Thyroid gland (tissue), 4 donors: ENCODE measurements around the gene UBC. TPM values are rescaled to one million over a fixed set of nuclear protein-coding genes. Genes with fewer than 3 reads are reported as not detected.
A peak's percentile ranks its signal among the peaks of the same experiment; 100 is the strongest.
"Not testable (repeated sequence)": the region's sequence is repeated elsewhere in the genome, so short reads cannot be mapped to it uniquely, and the experiment has no call there.

ENCODE experiments used
- DNase-seq, 2 donors: peaks; one replicate each; pipeline ENCODE4 v3.0.0-alpha.2; 2019
- H3K27ac ChIP-seq, 3 donors: fragments of 200-600 bp; sonication (generic); 1 replicate in 2 of 3; 2 replicates in 1 of 3; pipeline ENCODE4 v1.5.1; 2016 to 2019; ENCODE audit warnings: mild to moderate bottlenecking in 1 of 3, moderate library complexity in 1 of 3
- H3K27me3 ChIP-seq: fragments of 200-600 bp; sonication (generic); one replicate; pipeline ENCODE4 v1.5.1; 2019
- H3K36me3 ChIP-seq, 2 donors: fragments of 200-600 bp; sonication (generic); one replicate each; pipeline ENCODE4 v1.5.1; 2016 to 2019
- H3K4me1 ChIP-seq, 2 donors: fragments of 200-600 bp; sonication (generic); one replicate each; pipeline ENCODE4 v1.5.1; 2017 to 2019
- H3K4me3 ChIP-seq, 3 donors: fragments of 200-600 bp; sonication (generic); replicated peaks in 1 of 3; 1 replicate in 2 of 3; 2 replicates in 1 of 3; pipeline ENCODE4 v1.5.1; 2016; ENCODE audit warnings: mild to moderate bottlenecking in 1 of 3
- H3K9me3 ChIP-seq: fragments of 200-600 bp; sonication (generic); one replicate; pipeline ENCODE4 v1.5.1; 2017
- POLR2A ChIP-seq, 2 donors: fragments of 450-650 bp; IDR thresholded peaks; one replicate each; pipeline ENCODE4 v1.6.1; 2017; ENCODE audit warnings: antibody characterized with exemption in 2 of 2, mild to moderate bottlenecking in 2 of 2, moderate library complexity in 1 of 2
- WGBS, 2 donors: methylation state at CpG; one replicate each; pipeline ENCODE4 v1.1.5; 2017; 5-methylcytosine and 5-hydroxymethylcytosine counted together
- intact Hi-C: fragments of 100-400 bp; cut with DNase I; formaldehyde crosslinking; loops from one replicate; pipeline ENCODE4 v1.15.1; 2023
- total RNA-seq, 4 donors: library from RNA; depleted of rRNA; stranded (reverse); fragments of >200 nt; gene quantifications; one replicate each; pipeline ENCODE4 v1.2.3, GENCODE V29; 2016
- TF ChIP-seq, protein P1 (sequence below), 6 experiments: fragments of 200-600 bp in 3 of 6; fragments of 450-650 bp in 3 of 6; sonication (generic) in 3 of 6; IDR thresholded peaks; one replicate each; pipeline ENCODE4 v1.5.1; 2016 to 2019; ENCODE audit warnings: antibody characterized with exemption in 6 of 6, mild to moderate bottlenecking in 2 of 6, inconsistent platforms in 1 of 6, moderate library complexity in 1 of 6

The UBC gene
- total RNA-seq, 4 donors from 2014 or later, result 907 to 1,424 (median 1,000) TPM

GRCh38 chr12:124902916-124903315 is 11.5 kb downstream of the UBC start:
- H3K4me3 ChIP-seq, result no peak overlapping the region
- no peaks in the 10 kb centered on the region for H3K36me3 ChIP-seq
- DNase-seq, result no peak
- intact Hi-C loops, result no loop called here
- H3K4me1 ChIP-seq, result peaks cover 0 to 27% of the 10 kb centered on the region in 2 donors
- no peaks in the 10 kb centered on the region for H3K27me3 ChIP-seq
- WGBS, 2 donors, result 92 to 98% methylated on average over 6 of the region's 6 CpGs
- H3K9me3 ChIP-seq, result no peaks in the 10 kb centered on the region
- no peak for TF ChIP-seq POLR2A (IDR thresholded peaks at IDR 0.05)
- TF ChIP-seq, protein P1, sequence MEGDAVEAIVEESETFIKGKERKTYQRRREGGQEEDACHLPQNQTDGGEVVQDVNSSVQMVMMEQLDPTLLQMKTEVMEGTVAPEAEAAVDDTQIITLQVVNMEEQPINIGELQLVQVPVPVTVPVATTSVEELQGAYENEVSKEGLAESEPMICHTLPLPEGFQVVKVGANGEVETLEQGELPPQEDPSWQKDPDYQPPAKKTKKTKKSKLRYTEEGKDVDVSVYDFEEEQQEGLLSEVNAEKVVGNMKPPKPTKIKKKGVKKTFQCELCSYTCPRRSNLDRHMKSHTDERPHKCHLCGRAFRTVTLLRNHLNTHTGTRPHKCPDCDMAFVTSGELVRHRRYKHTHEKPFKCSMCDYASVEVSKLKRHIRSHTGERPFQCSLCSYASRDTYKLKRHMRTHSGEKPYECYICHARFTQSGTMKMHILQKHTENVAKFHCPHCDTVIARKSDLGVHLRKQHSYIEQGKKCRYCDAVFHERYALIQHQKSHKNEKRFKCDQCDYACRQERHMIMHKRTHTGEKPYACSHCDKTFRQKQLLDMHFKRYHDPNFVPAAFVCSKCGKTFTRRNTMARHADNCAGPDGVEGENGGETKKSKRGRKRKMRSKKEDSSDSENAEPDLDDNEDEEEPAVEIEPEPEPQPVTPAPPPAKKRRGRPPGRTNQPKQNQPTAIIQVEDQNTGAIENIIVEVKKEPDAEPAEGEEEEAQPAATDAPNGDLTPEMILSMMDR (IDR thresholded peaks at IDR 0.05), result no peak
- H3K27ac ChIP-seq, result no peak overlapping the region

- peaks cover 0 to 24% of the 10 kb centered on the region in 2 donors for H3K4me1 ChIP-seq
- H3K27me3 ChIP-seq, result no peaks in the 10 kb centered on the region
- no peak overlapping the region for H3K4me3 ChIP-seq
- no peaks in the 10 kb centered on the region for H3K9me3 ChIP-seq
- TF ChIP-seq POLR2A (IDR thresholded peaks at IDR 0.05), result no peak
- TF ChIP-seq, protein P1 (IDR thresholded peaks at IDR 0.05), result no peak
- 63 to 71% methylated on average over 3 of the region's 3 CpGs for WGBS, 2 donors
- peak in 1 of 2 donors; percentile 40 for DNase-seq
- no peak overlapping the region for H3K27ac ChIP-seq
- H3K36me3 ChIP-seq, result no peaks in the 10 kb centered on the region
- intact Hi-C loops, result no loop called here
Observed at GRCh38 chr12:124901003-124901402, 13.4 kb downstream of the UBC start.

- H3K4me3 ChIP-seq, DNase-seq, intact Hi-C loops, H3K27ac ChIP-seq, H3K36me3 ChIP-seq, H3K27me3 ChIP-seq, H3K9me3 ChIP-seq: not testable (repeated sequence)
- peaks cover 0 to 24% of the 10 kb centered on the region in 2 donors for H3K4me1 ChIP-seq
- 88% methylated on average over 8 of the region's 8 CpGs for WGBS, 2 donors
Observed at GRCh38 chr12:124900345-124900795, 14.1 kb downstream of the UBC start.

DNA sequence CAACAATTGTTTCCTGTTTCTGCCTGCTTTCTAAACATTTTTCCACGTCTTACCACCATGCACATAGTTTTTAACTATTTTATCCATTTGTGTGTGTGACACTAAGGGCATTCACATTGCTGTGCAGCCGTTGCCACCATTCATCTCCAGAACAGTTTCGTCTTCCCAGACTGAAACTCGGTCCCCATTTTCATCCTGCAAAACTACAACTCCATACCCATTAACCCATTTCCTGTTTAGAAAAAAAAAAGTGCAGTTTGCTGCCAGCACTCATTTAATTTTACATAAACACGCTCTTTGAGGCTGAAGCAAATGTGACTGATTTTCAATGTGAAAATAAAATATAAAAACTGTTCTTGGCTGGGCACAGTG is 15.5 kb downstream of the UBC start:
- no peak overlapping the region for H3K4me3 ChIP-seq
- intact Hi-C loops, result no loop called here
- no peak for TF ChIP-seq POLR2A (IDR thresholded peaks at IDR 0.05)
- TF ChIP-seq, protein P1 (IDR thresholded peaks at IDR 0.05), result no peak

DNA sequence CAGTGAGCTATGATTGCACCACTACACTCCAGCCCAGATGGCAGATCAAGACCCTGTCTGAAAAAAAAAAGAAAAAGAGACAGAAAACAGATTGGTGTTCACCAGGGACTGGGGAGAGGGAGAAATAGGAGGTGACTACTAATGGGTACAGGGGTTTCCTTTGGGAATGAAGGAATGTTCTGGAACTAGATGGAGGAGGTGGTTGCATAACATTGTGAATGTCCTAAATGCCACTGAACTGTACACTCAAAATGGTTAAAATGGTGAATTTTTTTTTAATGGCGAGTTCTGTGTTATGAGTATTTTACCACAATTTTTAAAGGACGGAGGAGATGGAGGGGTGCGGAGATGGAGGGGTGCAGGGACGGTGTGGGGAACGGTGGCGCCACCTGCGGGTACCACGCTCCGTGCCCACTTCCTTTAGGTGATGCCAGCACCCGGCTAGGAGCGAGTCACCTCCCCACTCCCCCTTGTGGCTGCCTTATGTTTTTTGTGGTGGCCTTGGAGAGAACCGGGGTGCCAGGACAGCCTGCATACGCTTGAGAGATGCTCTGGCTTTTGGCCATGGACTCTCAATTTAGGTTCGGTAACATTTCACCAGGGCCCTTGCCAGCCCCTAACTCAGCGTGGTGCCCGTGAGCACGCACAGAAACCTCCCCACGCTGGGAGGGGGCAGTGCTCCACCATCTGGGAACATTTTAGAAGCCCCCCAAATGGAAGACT is 16.1 kb downstream of the UBC start:
- H3K4me1 ChIP-seq, result peaks cover 0 to 12% of the 10 kb centered on the region in 2 donors
- intact Hi-C loops, result no loop called here
- WGBS, 2 donors, result 27 to 31% methylated on average over 17 of the region's 18 CpGs
- DNase-seq, result peak in 1 of 2 donors; percentile 49
- H3K36me3 ChIP-seq, result no peaks in the 10 kb centered on the region
- H3K27me3 ChIP-seq, result no peaks in the 10 kb centered on the region
- no peak overlapping the region for H3K27ac ChIP-seq
- TF ChIP-seq POLR2A (IDR thresholded peaks at IDR 0.05), result no peak
- TF ChIP-seq, protein P1 (IDR thresholded peaks at IDR 0.05), result peak in 4 of 6 experiments; percentile 22 to 43 (median 22)
- H3K4me3 ChIP-seq, result no peak overlapping the region
- H3K9me3 ChIP-seq, result no peaks in the 10 kb centered on the region

More for the DNA sequence above, 15.5 kb downstream of the UBC start:
- no peaks in the 10 kb centered on the region for H3K9me3 ChIP-seq
- no peak for DNase-seq
- no peaks in the 10 kb centered on the region for H3K36me3 ChIP-seq
- WGBS, 2 donors, result 54 to 55% methylated on average over 5 of the region's 5 CpGs
- no peak overlapping the region for H3K27ac ChIP-seq
- H3K27me3 ChIP-seq, result no peaks in the 10 kb centered on the region
- H3K4me1 ChIP-seq, result peaks cover 0 to 12% of the 10 kb centered on the region in 2 donors
